EH (cell line): Measurements from ENCODE around the gene RPL18A.

Experiments
- DNase-seq: peaks from one replicate; pipeline ENCODE4 v3.0.0-alpha.2; 2015; ENCODE audit warnings: low read depth

The RPL18A gene

GRCh38 chr19:17841810-17842662 lies 17.7 kb upstream of the RPL18A start:
- DNase-seq = peak; percentile 76

- no peak for DNase-seq
Observed at GRCh38 chr19:17842663-17843291, 16.9 kb upstream of the RPL18A start.

- DNase-seq = no peak
Observed at GRCh38 chr19:17843292-17843827, 16.4 kb upstream of the RPL18A start.

- DNase-seq = no peak
Observed at GRCh38 chr19:17843908-17844490, 15.7 kb upstream of the RPL18A start.

GRCh38 chr19:17846146-17846545 lies 13.6 kb upstream of the RPL18A start:
- no peak for DNase-seq

GRCh38 chr19:17847538-17848366 lies 12.0 kb upstream of the RPL18A start, which contains the start of gene JAK3:
Gene JAK3 (minus strand): TSS chr19:17847982. CDS start chr19:17844417, 3,565 bp downstream.
- peak; percentile 80 for DNase-seq

GRCh38 chr19:17848595-17849292 lies 11.0 kb upstream of the RPL18A start:
- no peak for DNase-seq

GRCh38 chr19:17854061-17854460 lies 5.6 kb upstream of the RPL18A start:
- DNase-seq = no peak

- peak; percentile 72 for DNase-seq
Observed at GRCh38 chr19:17855280-17856152, 4.2 kb upstream of the RPL18A start.

- no peak for DNase-seq
Observed at GRCh38 chr19:17860331-17860992, 752 bp downstream of the RPL18A start.

GRCh38 chr19:17860993-17861360 lies 1.3 kb downstream of the RPL18A start:
- DNase-seq = peak; percentile 33

- DNase-seq = no peak
Observed at GRCh38 chr19:17861542-17862402, 2.1 kb downstream of the RPL18A start.

- no peak for DNase-seq
Observed at GRCh38 chr19:17862711-17863519, 3.2 kb downstream of the RPL18A start.

- DNase-seq = no peak
Observed at GRCh38 chr19:17863520-17864182, 3.9 kb downstream of the RPL18A start.

- DNase-seq = peak; percentile 32
Observed at GRCh38 chr19:17865364-17866311, 5.9 kb downstream of the RPL18A start.

- no peak for DNase-seq
Observed at GRCh38 chr19:17866312-17866963, 6.7 kb downstream of the RPL18A start.
